KMS-11 (cell line): ENCODE data around the gene CST6.

Experiments
- H2AFZ ChIP-seq: fragments of 200-600 bp; sonication (generic); 2 replicates; pipeline ENCODE4 v1.6.1; 2016; ENCODE audit warnings: antibody characterized with exemption, mixed run types, low read depth
- H3K27ac ChIP-seq: fragments of 200-600 bp; sonication (generic); 2 replicates; pipeline ENCODE4 v1.6.1; 2016; ENCODE audit warnings: mild to moderate bottlenecking, mixed run types
- H3K27me3 ChIP-seq: fragments of 200-600 bp; sonication (generic); 2 replicates; pipeline ENCODE4 v1.6.1; 2017; ENCODE audit warnings: mild to moderate bottlenecking, low read depth, mixed run types, moderate library complexity; ENCODE audit not compliant: insufficient read depth
- H3K36me3 ChIP-seq: fragments of 200-600 bp; sonication (generic); 2 replicates; pipeline ENCODE4 v1.6.1; 2017; ENCODE audit warnings: mild to moderate bottlenecking, mixed run types; ENCODE audit not compliant: insufficient read depth
- H3K4me1 ChIP-seq: fragments of 200-600 bp; sonication (generic); 2 replicates; pipeline ENCODE4 v1.6.1; 2016; ENCODE audit warnings: mild to moderate bottlenecking, low read depth, mixed run types; ENCODE audit not compliant: poor library complexity, severe bottlenecking
- H3K4me2 ChIP-seq: fragments of 200-600 bp; sonication (generic); 2 replicates; pipeline ENCODE4 v1.7.0; 2016; ENCODE audit warnings: mild to moderate bottlenecking, mixed run types
- H3K4me3 ChIP-seq: fragments of 200-600 bp; sonication (generic); IDR thresholded peaks from 2 replicates; pipeline ENCODE4 v1.6.1; 2017; ENCODE audit warnings: low read depth, low read length, mixed read lengths; ENCODE audit not compliant: insufficient read depth
- H3K79me2 ChIP-seq: fragments of 200-600 bp; sonication (generic); 2 replicates; pipeline ENCODE4 v1.6.1; 2016; ENCODE audit warnings: low read depth, mixed run types; ENCODE audit not compliant: insufficient read depth
- H3K9ac ChIP-seq: fragments of 200-600 bp; sonication (generic); 2 replicates; pipeline ENCODE4 v1.6.1; 2016; ENCODE audit warnings: mild to moderate bottlenecking, mixed run types
- H4K20me1 ChIP-seq: fragments of 200-600 bp; sonication (generic); 2 replicates; pipeline ENCODE4 v1.6.1; 2016; ENCODE audit warnings: mild to moderate bottlenecking, mixed run types; ENCODE audit not compliant: insufficient read depth
- TF ChIP-seq, protein P1 (sequence below): fragments of 200-600 bp; sonication (generic); conservative IDR thresholded peaks from 2 replicates; pipeline ENCODE4 v1.6.1; 2017; ENCODE audit warnings: low read depth, mild to moderate bottlenecking, antibody characterized with exemption, low read length, moderate library complexity, mixed read lengths

Gene CST6

DNA sequence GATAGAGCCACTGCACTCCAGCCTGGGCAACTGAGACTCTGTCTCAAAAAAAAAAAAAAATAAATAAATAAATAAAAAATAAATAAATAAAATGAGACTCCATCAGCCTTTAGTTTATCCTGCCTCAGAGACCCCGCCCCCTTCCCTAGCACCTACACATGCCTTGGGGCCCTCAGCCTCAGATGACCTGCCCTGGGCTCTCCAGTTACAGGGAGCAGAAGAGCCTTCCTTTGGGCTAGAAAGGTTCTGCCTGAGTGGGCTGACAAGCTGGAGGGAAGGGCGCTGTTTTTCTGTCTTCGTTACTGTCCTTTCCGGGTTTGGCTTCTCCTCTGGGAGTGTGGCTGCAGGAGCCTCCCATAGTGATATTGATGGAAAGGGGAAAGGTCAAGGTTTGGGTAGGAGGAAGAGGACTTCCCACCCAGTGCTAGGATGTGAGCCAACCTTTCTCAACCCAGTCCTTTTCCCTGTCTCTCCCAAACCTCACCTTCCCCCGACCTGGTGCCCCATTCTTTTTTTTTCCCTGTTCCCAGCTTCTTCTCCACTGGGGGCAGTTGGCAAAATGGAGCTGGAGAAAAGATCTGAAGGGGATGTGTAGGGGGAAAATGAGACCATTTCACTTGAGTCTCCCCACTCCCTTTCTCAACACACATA, 38.9 kb downstream of the CST6 start:
- no peaks in the 10 kb centered on the region for H4K20me1 ChIP-seq
- peaks cover 36% of the 10 kb centered on the region for H3K79me2 ChIP-seq
- no peak overlapping the region for H3K4me3 ChIP-seq
- H3K27ac ChIP-seq, result peak overlapping the region; percentile 59; the same call in 1 of the 2 replicates
- peak overlapping the region; percentile 99; the same call in 1 of the 2 replicates for H3K4me2 ChIP-seq
- H3K27me3 ChIP-seq, result no peaks in the 10 kb centered on the region
- H2AFZ ChIP-seq, result peak overlapping the region; percentile 76; the same call in 1 of the 2 replicates
- peak overlapping the region; percentile 61; the same call in 1 of the 2 replicates for H3K9ac ChIP-seq
- peaks cover 8% of the 10 kb centered on the region; the same call in 1 of the 2 replicates for H3K36me3 ChIP-seq
- peaks cover 37% of the 10 kb centered on the region for H3K4me1 ChIP-seq
- TF ChIP-seq, protein P1, sequence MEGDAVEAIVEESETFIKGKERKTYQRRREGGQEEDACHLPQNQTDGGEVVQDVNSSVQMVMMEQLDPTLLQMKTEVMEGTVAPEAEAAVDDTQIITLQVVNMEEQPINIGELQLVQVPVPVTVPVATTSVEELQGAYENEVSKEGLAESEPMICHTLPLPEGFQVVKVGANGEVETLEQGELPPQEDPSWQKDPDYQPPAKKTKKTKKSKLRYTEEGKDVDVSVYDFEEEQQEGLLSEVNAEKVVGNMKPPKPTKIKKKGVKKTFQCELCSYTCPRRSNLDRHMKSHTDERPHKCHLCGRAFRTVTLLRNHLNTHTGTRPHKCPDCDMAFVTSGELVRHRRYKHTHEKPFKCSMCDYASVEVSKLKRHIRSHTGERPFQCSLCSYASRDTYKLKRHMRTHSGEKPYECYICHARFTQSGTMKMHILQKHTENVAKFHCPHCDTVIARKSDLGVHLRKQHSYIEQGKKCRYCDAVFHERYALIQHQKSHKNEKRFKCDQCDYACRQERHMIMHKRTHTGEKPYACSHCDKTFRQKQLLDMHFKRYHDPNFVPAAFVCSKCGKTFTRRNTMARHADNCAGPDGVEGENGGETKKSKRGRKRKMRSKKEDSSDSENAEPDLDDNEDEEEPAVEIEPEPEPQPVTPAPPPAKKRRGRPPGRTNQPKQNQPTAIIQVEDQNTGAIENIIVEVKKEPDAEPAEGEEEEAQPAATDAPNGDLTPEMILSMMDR, result no peak

DNA sequence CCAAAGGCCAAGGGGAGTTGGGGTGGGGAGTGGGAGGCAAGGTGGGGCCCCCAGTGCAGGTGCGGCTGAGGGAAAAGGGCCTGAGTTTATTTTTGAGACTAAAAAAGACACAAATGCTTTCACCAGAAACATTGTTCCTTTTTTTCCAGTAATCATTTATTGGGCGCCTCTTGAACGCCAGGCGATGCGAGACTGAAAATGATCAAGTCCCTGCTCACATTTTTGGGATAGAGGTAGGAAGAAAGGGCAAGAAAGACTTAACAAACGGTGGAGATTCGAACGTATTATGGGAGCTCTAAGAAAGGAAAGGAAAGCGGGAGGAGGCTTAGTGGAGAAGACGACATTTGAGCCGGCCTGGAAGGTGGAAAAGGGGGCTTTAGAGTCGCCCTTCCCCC, 39.6 kb downstream of the CST6 start:
- Histone ChIP-seq H3K4me2 (peak overlapping the region; percentile 99), H3K4me3 (no peak overlapping the region), H3K9ac (peak overlapping the region; percentile 61; the same call in 1 of the 2 replicates), H3K27ac (peak overlapping the region; percentile 59), H2AFZ (peak overlapping the region; percentile 76), H4K20me1 (no peaks in the 10 kb centered on the region), H3K27me3 (no peaks in the 10 kb centered on the region), H3K36me3 (peaks cover 12% of the 10 kb centered on the region; the same call in 1 of the 2 replicates), H3K4me1 (peaks cover 37% of the 10 kb centered on the region), H3K79me2 (peaks cover 42% of the 10 kb centered on the region)
- TF ChIP-seq, protein P1, result no peak

DNA sequence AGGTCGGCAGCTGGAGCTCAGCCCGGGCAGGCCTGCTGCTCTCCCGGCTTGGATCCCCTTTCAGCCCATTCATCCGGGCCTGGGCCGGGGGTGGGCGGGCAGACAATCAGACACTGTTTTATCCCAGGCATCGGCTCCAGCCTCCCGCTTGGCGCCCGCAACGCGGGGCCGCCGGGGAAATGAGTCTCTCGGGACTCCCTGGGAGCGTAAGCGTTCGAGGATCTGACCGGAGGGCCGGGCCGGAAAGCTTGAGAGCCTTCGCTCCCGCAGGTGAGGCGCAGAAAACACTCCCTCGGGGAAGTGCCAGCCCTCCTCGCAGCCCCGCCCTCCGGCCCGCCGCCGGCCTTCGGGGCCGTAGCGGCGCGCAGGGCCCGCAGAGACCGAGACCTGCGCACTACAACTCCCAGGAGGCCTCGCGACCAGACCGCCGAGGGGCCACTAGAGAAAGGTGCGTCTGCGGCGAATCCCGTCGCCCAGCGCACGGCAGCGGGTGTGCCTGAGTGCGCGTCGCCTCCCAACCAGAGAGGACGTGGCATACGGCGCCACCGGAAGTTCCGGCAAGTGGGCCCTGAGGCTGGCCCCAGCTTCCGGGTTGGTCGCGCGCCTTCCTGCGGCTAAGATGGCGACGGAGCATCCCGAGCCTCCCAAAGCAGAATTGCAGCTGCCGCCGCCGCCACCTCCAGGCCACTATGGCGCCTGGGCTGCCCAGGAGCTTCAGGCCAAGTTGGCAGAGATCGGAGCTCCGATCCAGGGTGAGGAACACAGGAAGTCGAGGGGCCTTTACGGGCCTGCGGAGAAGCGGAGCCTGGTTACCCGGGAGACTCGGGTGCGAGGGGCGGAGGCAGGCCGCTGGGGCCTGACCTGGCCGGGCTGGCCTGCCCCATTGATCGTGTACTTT, 40.2 kb downstream of the CST6 start, which contains the start of gene SF3B2:
Gene SF3B2 (plus strand): TSS at position 599 of the 898 bp plus-strand sequence. CDS start 21 bp downstream, at position 620.
- peak within 1 kb of the TSS; percentile 74 for H3K9ac ChIP-seq
- H3K4me3 ChIP-seq, result no peak within 1 kb of the TSS
- no peaks in the 10 kb centered on the region for H3K27me3 ChIP-seq
- peaks cover 49% of the 10 kb centered on the region for H3K79me2 ChIP-seq
- H3K36me3 ChIP-seq, result peaks cover 19% of the 10 kb centered on the region; the same call in 1 of the 2 replicates
- peak within 1 kb of the TSS; percentile 99 for H3K4me2 ChIP-seq
- H2AFZ ChIP-seq, result peak within 1 kb of the TSS; percentile 76
- no peaks in the 10 kb centered on the region for H4K20me1 ChIP-seq
- peaks cover 42% of the 10 kb centered on the region for H3K4me1 ChIP-seq
- TF ChIP-seq, protein P1, result no peak
- peak within 1 kb of the TSS; percentile 72 for H3K27ac ChIP-seq

DNA sequence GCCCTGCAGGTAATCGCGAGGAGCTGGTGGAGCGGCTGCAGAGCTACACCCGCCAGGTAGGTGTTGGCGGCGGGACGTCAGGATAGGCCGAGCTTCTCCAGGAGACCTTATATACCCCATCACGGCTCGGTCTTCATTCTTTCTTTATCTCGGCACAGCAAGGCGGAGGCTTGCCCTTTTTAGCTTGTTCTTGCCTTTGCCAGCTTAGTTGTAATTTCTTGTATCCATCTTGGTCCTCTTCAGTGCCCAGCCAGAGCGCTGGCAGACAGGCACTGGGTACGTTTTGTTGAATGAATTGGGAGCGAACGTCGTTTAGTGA, 40.8 kb downstream of the CST6 start:
- H4K20me1 ChIP-seq, result no peaks in the 10 kb centered on the region

More for the DNA sequence above, 40.8 kb downstream of the CST6 start:
- H2AFZ ChIP-seq, result peak overlapping the region; percentile 36; the same call in 1 of the 2 replicates
- peaks cover 55% of the 10 kb centered on the region for H3K79me2 ChIP-seq
- peaks cover 25% of the 10 kb centered on the region; the same call in 1 of the 2 replicates for H3K36me3 ChIP-seq
- TF ChIP-seq, protein P1, result no peak
- peaks cover 48% of the 10 kb centered on the region for H3K4me1 ChIP-seq
- no peak overlapping the region for H3K4me3 ChIP-seq
- peak overlapping the region; percentile 95; the same call in 1 of the 2 replicates for H3K4me2 ChIP-seq
- H3K27ac ChIP-seq, result peak overlapping the region; percentile 72
- peak overlapping the region; percentile 74 for H3K9ac ChIP-seq
- no peaks in the 10 kb centered on the region for H3K27me3 ChIP-seq
